IMR-90 (cell line): ENCODE data around the gene PPP1R9B. TPM values are rescaled to one million over a fixed set of nuclear protein-coding genes. Genes with fewer than 3 reads are reported as not detected.

Experiments
- ATAC-seq: fragments of 200-7000 bp; cut with Tn5 transposase; 2 replicates; pipeline ENCODE4 v1.9.1; 2020; ENCODE audit warnings: low read depth, mild to moderate bottlenecking, moderate library complexity
- BruUV-seq: library from RNA; stranded (reverse); fragments of 400-500 nt; replicated peaks from 2 replicates; lab custom pipeline; 2021; lab: Mats Ljungman, UMichigan
- CTCF ChIA-PET: fragments of 300-600 bp; formaldehyde crosslinking; extraction: SDS; loops from one replicate; lab custom pipeline; 2021; ENCODE audit warnings: antibody characterized with exemption; lab: Yijun Ruan, JAX
- POLR2A ChIA-PET: fragments of 300-600 bp; sonication (Branson Sonifier 250); formaldehyde crosslinking; loops from one replicate; lab custom pipeline; 2022; ENCODE audit warnings: antibody characterized with exemption; ENCODE audit not compliant: unreplicated experiment; lab: Charles Lee
- DNase-seq: peaks from one replicate; pipeline ENCODE4 v3.0.0; 2013
- H2AFZ ChIP-seq: replicated peaks from 2 replicates; pipeline ENCODE3; 2013; ENCODE audit warnings: low read length, mild to moderate bottlenecking; ENCODE audit not compliant: poor library complexity
- H2AK5ac ChIP-seq: 2 replicates; pipeline ENCODE4 v1.6.1; 2013; ENCODE audit warnings: low read depth, low read length, inconsistent platforms
- H2AK9ac ChIP-seq: replicated peaks from 2 replicates; pipeline ENCODE3; 2013; ENCODE audit warnings: mild to moderate bottlenecking, low read depth, low read length, moderate library complexity; ENCODE audit not compliant: poor library complexity
- H2BK120ac ChIP-seq: 2 replicates; pipeline ENCODE4 v1.6.1; 2013; ENCODE audit warnings: low read depth, low read length, inconsistent platforms
- H2BK15ac ChIP-seq: 3 replicates; pipeline ENCODE4 v1.6.1; 2013; ENCODE audit warnings: low read depth, low read length, inconsistent platforms
- H2BK20ac ChIP-seq: 2 replicates; pipeline ENCODE4 v1.6.1; 2013; ENCODE audit warnings: low read depth, mild to moderate bottlenecking, inconsistent platforms, low read length, moderate library complexity
- H2BK5ac ChIP-seq: 2 replicates; pipeline ENCODE4 v1.6.1; 2013; ENCODE audit warnings: mild to moderate bottlenecking, low read depth, low read length, inconsistent platforms; ENCODE audit not compliant: poor library complexity, severe bottlenecking
- H3K14ac ChIP-seq: replicated peaks from 2 replicates; pipeline ENCODE4 v1.6.1; 2013; ENCODE audit warnings: low read depth, low read length, inconsistent platforms
- H3K18ac ChIP-seq: 2 replicates; pipeline ENCODE4 v1.6.1; 2013; ENCODE audit warnings: low read depth, low read length, control low read depth
- H3K23ac ChIP-seq: 2 replicates; pipeline ENCODE4 v1.6.1; 2013; ENCODE audit warnings: low read depth, low read length, inconsistent platforms
- H3K27ac ChIP-seq: 2 replicates; pipeline ENCODE4 v1.5.1; 2013; ENCODE audit warnings: mild to moderate bottlenecking, control low read depth, low read length; ENCODE audit not compliant: insufficient read depth
- H3K27me3 ChIP-seq: 2 replicates; pipeline ENCODE4 v1.6.1; 2013; ENCODE audit warnings: low read length; ENCODE audit not compliant: control insufficient read depth, insufficient read depth
- H3K36me3 ChIP-seq: 2 replicates; pipeline ENCODE4 v1.6.1; 2013; ENCODE audit warnings: low read length, mixed read lengths; ENCODE audit not compliant: control insufficient read depth, insufficient read depth
- H3K4ac ChIP-seq: 2 replicates; pipeline ENCODE4 v1.6.1; 2013; ENCODE audit warnings: low read depth, low read length, inconsistent platforms
- H3K4me1 ChIP-seq: 2 replicates; pipeline ENCODE4 v1.6.1; 2013; ENCODE audit warnings: low read length, mixed read lengths; ENCODE audit not compliant: control insufficient read depth, insufficient read depth
- H3K4me2 ChIP-seq: 2 replicates; pipeline ENCODE4 v1.6.1; 2013; ENCODE audit warnings: low read depth, mild to moderate bottlenecking, control low read depth, low read length, moderate library complexity
- H3K4me3 ChIP-seq: 2 replicates; pipeline ENCODE4 v1.5.1; 2013; ENCODE audit warnings: low read depth, mild to moderate bottlenecking, control low read depth, low read length, moderate library complexity; ENCODE audit not compliant: insufficient read depth
- H3K56ac ChIP-seq: 2 replicates; pipeline ENCODE4 v1.6.1; 2013; ENCODE audit warnings: low read length, inconsistent platforms; ENCODE audit not compliant: insufficient read depth; ENCODE audit errors: extremely low read depth
- H3K79me1 ChIP-seq, 2 experiments: 2 replicates each; pipeline ENCODE4 v1.6.1; 2013; ENCODE audit warnings: low read length in 2 of 2, inconsistent platforms in 1 of 2, low read depth in 1 of 2
- H3K9ac ChIP-seq: 2 replicates; pipeline ENCODE4 v1.6.1; 2013; ENCODE audit warnings: low read depth, low read length, control low read depth
- H3K9me1 ChIP-seq: 2 replicates; pipeline ENCODE4 v1.6.1; 2013; ENCODE audit warnings: low read length, inconsistent platforms; ENCODE audit not compliant: insufficient read depth
- H3K9me3 ChIP-seq: 2 replicates; pipeline ENCODE4 v1.6.1; 2013; ENCODE audit warnings: low read length; ENCODE audit not compliant: control insufficient read depth, insufficient read depth
- H4K20me1 ChIP-seq: 2 replicates; pipeline ENCODE4 v1.6.1; 2013; ENCODE audit warnings: low read length, inconsistent platforms; ENCODE audit not compliant: insufficient read depth
- H4K5ac ChIP-seq: 2 replicates; pipeline ENCODE4 v1.6.1; 2013; ENCODE audit warnings: mild to moderate bottlenecking, low read depth, low read length, control low read depth
- H4K8ac ChIP-seq, 2 experiments: 2 replicates each; pipeline ENCODE4 v1.6.1; 2013; ENCODE audit warnings: low read depth in 2 of 2, low read length in 2 of 2, control low read depth in 1 of 2, inconsistent platforms in 1 of 2
- H4K91ac ChIP-seq: 2 replicates; pipeline ENCODE4 v1.6.1; 2013; ENCODE audit warnings: low read depth, low read length, inconsistent platforms; ENCODE audit not compliant: insufficient read depth
- CHD1 ChIP-seq: IDR thresholded peaks from 2 replicates; pipeline ENCODE4 v1.6.1; 2012; ENCODE audit warnings: low read depth, low read length, improper control_type of control experiment
- FOS ChIP-seq: fragments of 150-350 bp; IDR thresholded peaks from 2 replicates; pipeline ENCODE4 v1.6.1; 2016; ENCODE audit warnings: low read depth, low read length
- MXI1 ChIP-seq: IDR thresholded peaks from 2 replicates; pipeline ENCODE4 v1.6.1; 2012; ENCODE audit warnings: low read depth, mild to moderate bottlenecking, low read length, moderate library complexity, borderline replicate concordance
- RFX5 ChIP-seq: IDR thresholded peaks from 2 replicates; pipeline ENCODE4 v1.8.0; 2012; ENCODE audit warnings: low read depth, mild to moderate bottlenecking, low read length, moderate library complexity
- WGBS, 2 experiments: methylation state at CpG; one replicate each; pipeline versions ENCODE4 v1.1.5 to v1.1.7; 2013; ENCODE audit warnings: missing lambda C conversion rate in 2 of 2; ENCODE audit not compliant: insufficient read length in 1 of 2; ENCODE audit errors: extremely low coverage in 2 of 2; 5-methylcytosine and 5-hydroxymethylcytosine counted together
- dilution Hi-C: fragments of 300-500 bp; cut with HindIII; formaldehyde crosslinking; loops from one replicate; pipeline ENCODE4 v1.14.3; 2018; ENCODE audit warnings: low sequenced_read_pairs; ENCODE audit not compliant: unreplicated experiment
- in situ Hi-C: fragments of 300-500 bp; cut with MboI; formaldehyde crosslinking; loops from 3 replicates; pipeline ENCODE4 v1.14.3; 2019; ENCODE audit warnings: low sequenced_read_pairs, inconsistent platforms, mixed read lengths
- intact Hi-C: fragments of 100-400 bp; cut with micrococcal nuclease; formaldehyde crosslinking; loops from 2 replicates; pipeline ENCODE4 v1.10.0; 2022
- polyA plus RNA-seq, 3 experiments: library from polyadenylated mRNA; depleted of rRNA; stranded (reverse); fragments of >200 nt; gene quantifications; 2 replicates each; pipeline ENCODE4 v1.2.3, GENCODE V29; 2012; ENCODE audit warnings: low replicate concordance in 1 of 3
- total RNA-seq: library from RNA; depleted of rRNA; stranded (reverse); fragments of >200 nt; gene quantifications from 2 replicates; pipeline ENCODE4 v1.2.3, GENCODE V29; 2012
- TF ChIP-seq, protein P1 (sequence below): conservative IDR thresholded peaks from 2 replicates; pipeline ENCODE4 v1.5.1; 2012; ENCODE audit warnings: mild to moderate bottlenecking, low read depth, low read length, improper control_type of control experiment
- TF ChIP-seq, protein P2 (sequence below): fragments of 150-350 bp; IDR thresholded peaks from 2 replicates; pipeline ENCODE4 v1.6.1; 2016; ENCODE audit warnings: low read depth, mild to moderate bottlenecking, low read length, moderate library complexity, borderline replicate concordance

Gene PPP1R9B
- total and polyA plus RNA-seq, 2 of the 4 experiments (the other 2 are of a cell fraction), result 23.0 to 28.0 TPM

DNA sequence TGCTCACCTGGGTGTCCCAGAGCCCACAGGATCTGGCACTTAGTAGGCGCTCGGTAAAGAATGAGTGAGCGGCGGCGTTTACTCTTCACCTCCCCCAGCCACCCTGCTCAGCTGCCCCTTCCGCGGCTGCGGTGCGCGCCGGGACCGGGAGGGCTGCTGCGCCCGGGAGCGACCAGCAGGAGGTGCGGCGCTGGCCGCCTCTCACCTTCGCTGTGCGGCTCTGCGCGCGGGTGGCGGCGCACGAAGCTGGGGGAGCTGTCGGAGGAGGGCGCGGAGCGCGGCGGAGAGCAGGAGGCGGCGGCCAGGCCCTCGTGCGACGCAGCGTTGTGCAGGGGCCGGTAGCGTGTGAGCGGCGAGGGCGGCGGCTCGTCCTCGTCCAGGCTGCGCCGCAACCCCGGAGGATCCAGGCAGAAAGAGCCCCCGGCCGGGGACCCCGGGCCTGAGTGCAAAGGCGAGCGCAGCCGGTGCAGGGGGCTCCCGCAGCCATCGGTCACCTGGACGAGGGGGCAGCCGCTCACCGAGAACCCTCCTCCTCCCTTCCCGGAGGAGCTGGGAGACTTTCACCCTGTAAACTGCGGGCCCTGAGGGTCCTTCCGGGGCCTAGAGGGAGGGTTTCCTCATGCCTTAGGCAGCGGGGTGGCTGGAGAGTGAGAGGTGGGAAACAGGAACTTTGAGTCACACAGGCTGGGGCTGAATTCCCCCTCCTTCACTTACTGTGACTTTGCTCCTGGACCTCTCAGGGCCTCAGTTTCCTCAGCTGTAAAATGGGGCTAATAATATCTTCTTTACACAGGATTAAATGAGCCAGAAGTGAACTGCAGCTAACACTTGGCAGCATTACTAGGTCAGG, 33.0 kb downstream of the PPP1R9B start (continued):
- TF ChIP-seq, protein P1, sequence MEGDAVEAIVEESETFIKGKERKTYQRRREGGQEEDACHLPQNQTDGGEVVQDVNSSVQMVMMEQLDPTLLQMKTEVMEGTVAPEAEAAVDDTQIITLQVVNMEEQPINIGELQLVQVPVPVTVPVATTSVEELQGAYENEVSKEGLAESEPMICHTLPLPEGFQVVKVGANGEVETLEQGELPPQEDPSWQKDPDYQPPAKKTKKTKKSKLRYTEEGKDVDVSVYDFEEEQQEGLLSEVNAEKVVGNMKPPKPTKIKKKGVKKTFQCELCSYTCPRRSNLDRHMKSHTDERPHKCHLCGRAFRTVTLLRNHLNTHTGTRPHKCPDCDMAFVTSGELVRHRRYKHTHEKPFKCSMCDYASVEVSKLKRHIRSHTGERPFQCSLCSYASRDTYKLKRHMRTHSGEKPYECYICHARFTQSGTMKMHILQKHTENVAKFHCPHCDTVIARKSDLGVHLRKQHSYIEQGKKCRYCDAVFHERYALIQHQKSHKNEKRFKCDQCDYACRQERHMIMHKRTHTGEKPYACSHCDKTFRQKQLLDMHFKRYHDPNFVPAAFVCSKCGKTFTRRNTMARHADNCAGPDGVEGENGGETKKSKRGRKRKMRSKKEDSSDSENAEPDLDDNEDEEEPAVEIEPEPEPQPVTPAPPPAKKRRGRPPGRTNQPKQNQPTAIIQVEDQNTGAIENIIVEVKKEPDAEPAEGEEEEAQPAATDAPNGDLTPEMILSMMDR, result peak; percentile 47
- TF ChIP-seq RFX5, result no peak

DNA sequence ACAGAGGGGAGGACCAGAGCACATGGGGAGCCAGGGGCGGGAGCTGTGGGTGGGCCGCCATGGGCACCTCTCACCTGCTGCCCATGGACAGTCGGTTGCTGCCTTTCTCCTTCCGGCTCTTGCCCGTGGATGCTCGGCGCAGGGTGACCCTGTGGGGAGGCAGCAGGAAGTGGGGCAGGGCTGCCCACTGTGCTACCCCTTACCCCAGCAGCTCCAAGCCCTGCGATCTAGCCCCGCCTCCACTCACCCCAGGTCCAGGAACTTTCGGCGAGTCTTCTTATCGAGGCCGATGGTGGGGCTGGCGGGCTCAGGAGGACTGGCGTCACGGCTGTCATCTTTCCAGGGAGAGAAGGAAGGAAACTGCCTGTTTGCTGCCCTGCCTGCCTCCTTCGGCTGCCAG, 34.7 kb downstream of the PPP1R9B start:
- dilution Hi-C loops, result no loop called here
- Histone ChIP-seq H3K9ac (no peak overlapping the region), H2BK20ac (no peak overlapping the region), H3K9me1 (no peaks in the 10 kb centered on the region; the same call in 1 of the 2 replicates), H2BK5ac (no peak overlapping the region), H2BK120ac (no peak overlapping the region), H3K27ac (no peak overlapping the region), H4K91ac (no peak overlapping the region), H2BK15ac (no peak overlapping the region), H3K14ac (no peak overlapping the region), H3K18ac (no peak overlapping the region), H3K36me3 (peaks cover 11% of the 10 kb centered on the region; the same call in 1 of the 2 replicates), H2AK9ac (no peak overlapping the region), H3K23ac (no peak overlapping the region), H3K9me3 (no peaks in the 10 kb centered on the region), H3K56ac (no peak overlapping the region), H3K4me1 (peaks cover 3% of the 10 kb centered on the region), H2AFZ (no peak overlapping the region), H3K79me1 (no peaks in the 10 kb centered on the region), H3K4me2 (no peak overlapping the region), H4K20me1 (no peaks in the 10 kb centered on the region), H3K27me3 (no peaks in the 10 kb centered on the region), H3K4ac (no peak overlapping the region), H3K4me3 (no peak overlapping the region), H4K5ac (no peak overlapping the region), H2AK5ac (no peak overlapping the region), H4K8ac (no peak overlapping the region)
- TF ChIP-seq MXI1 (no peak), FOS (no peak), CHD1 (no peak)
- TF ChIP-seq, protein P2, sequence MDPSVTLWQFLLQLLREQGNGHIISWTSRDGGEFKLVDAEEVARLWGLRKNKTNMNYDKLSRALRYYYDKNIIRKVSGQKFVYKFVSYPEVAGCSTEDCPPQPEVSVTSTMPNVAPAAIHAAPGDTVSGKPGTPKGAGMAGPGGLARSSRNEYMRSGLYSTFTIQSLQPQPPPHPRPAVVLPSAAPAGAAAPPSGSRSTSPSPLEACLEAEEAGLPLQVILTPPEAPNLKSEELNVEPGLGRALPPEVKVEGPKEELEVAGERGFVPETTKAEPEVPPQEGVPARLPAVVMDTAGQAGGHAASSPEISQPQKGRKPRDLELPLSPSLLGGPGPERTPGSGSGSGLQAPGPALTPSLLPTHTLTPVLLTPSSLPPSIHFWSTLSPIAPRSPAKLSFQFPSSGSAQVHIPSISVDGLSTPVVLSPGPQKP, result no peak
- TF ChIP-seq, protein P1, result no peak
- CTCF ChIA-PET, result interaction anchor here (0.6 to 1.9 kb wide), 2 partner anchors 46 to 182 kb away, joined by 3 to 10 read pairs; no protein-coding TSS in a partner anchor
- no peak for DNase-seq
- no TSS peak for BruUV-seq
- no peak for ATAC-seq
- in situ Hi-C loops, result no loop called here
- POLR2A ChIA-PET, result no interaction called here
- no CpG with 5 or more reads among the region's 17 CpGs for WGBS, 2 experiments
- intact Hi-C loops, result loop anchor here (1.0 kb wide), 2 partner anchors 36 to 46 kb away; no protein-coding TSS in a partner anchor
